K562 (cell line): Measurements from ENCODE around the gene LRRK1. TPM values are rescaled to one million over a fixed set of nuclear protein-coding genes. Genes with fewer than 3 reads are reported as not detected.
A peak's percentile ranks its signal among the peaks of the same experiment; 100 is the strongest.

ENCODE experiments used
- CEBPG ChIP-seq, 3 experiments: fragments of 200-800 bp in 1 of 3; sonication (Bioruptor generic) in 1 of 3; sonication (generic) in 1 of 3; formaldehyde crosslinking in 1 of 3; IDR thresholded peaks in 2 of 3; conservative IDR thresholded peaks in 1 of 3; 2 replicates each; pipeline versions ENCODE4 v1.6.1 to v1.8.0; 2016 to 2022; ENCODE audit warnings: missing compliant biosample characterization in 2 of 3, missing genetic modification characterization in 2 of 3, mild to moderate bottlenecking in 1 of 3, missing genetic modification reagents in 1 of 3
- CHD1 ChIP-seq: fragments of 200-600 bp; sonication (generic); IDR thresholded peaks from one replicate; pipeline ENCODE4 v1.6.1; 2012; ENCODE audit warnings: mild to moderate bottlenecking, moderate library complexity, low read length, inconsistent platforms
- CTCFL ChIP-seq: IDR thresholded peaks from 2 replicates; pipeline ENCODE4 v1.6.1; 2011; ENCODE audit warnings: borderline replicate concordance, low read depth, mild to moderate bottlenecking, moderate library complexity, low read length; ENCODE audit not compliant: insufficient read depth, poor library complexity, severe bottlenecking
- DLX4 ChIP-seq: fragments of 250-450 bp; sonication (Bioruptor Pico); IDR thresholded peaks from 2 replicates; pipeline ENCODE4 v1.6.1; 2021; ENCODE audit warnings: mild to moderate bottlenecking
- ELK3 ChIP-seq: fragments of 450-650 bp; formaldehyde crosslinking; IDR thresholded peaks from 2 replicates; pipeline ENCODE4 v1.4.0; 2020; ENCODE audit warnings: mild to moderate bottlenecking
- FOXJ2 ChIP-seq: fragments of 200-800 bp; sonication (Bioruptor generic); IDR thresholded peaks from 2 replicates; pipeline ENCODE4 v1.6.1; 2016; ENCODE audit warnings: missing genetic modification characterization, missing compliant biosample characterization
- MBD2 ChIP-seq: sonication (generic); IDR thresholded peaks from 2 replicates; pipeline ENCODE4 v1.6.1; 2016; ENCODE audit warnings: low read depth, borderline replicate concordance
- PTBP1 ChIP-seq: fragments of 200-400 bp; formaldehyde crosslinking; IDR thresholded peaks from 2 replicates; pipeline ENCODE4 v1.6.1; 2017; ENCODE audit warnings: low read depth, low read length
- REST ChIP-seq, 2 experiments: fragments of 450-650 bp; formaldehyde crosslinking in 1 of 2; IDR thresholded peaks; 2 replicates each; pipeline versions ENCODE4 v1.4.0 to v1.6.1; 2014 to 2020; ENCODE audit warnings: mild to moderate bottlenecking in 2 of 2, borderline replicate concordance in 1 of 2, low read depth in 1 of 2
- SMAD1 ChIP-seq: fragments of 150-350 bp; IDR thresholded peaks from 2 replicates; pipeline ENCODE4 v1.6.1; 2014; ENCODE audit warnings: low read length, low read depth; ENCODE audit not compliant: partially characterized antibody
- SRSF3 ChIP-seq: fragments of 200-400 bp; formaldehyde crosslinking; IDR thresholded peaks from 2 replicates; pipeline ENCODE4 v1.6.1; 2016; ENCODE audit warnings: mild to moderate bottlenecking, low read length, moderate library complexity; ENCODE audit not compliant: insufficient read depth
- ZNF12 ChIP-seq: sonication (generic); formaldehyde crosslinking; IDR thresholded peaks from 2 replicates; pipeline ENCODE4 v1.4.0; 2020; ENCODE audit warnings: mild to moderate bottlenecking, missing genetic modification reagents
- ZNF551 ChIP-seq: fragments of 250-450 bp; sonication (Bioruptor Pico); IDR thresholded peaks from 2 replicates; pipeline ENCODE4 v1.5.0; 2021; ENCODE audit warnings: mild to moderate bottlenecking, moderate library complexity
- polyA plus RNA-seq, 8 experiments: library from polyadenylated mRNA; depleted of rRNA in 4 of 8; stranded (reverse) in 5 of 8; unstranded in 3 of 8; fragments of >200 nt; fragmentation: Nextera tagmentation in 2 of 8; fragmentation: Illumina TruSeq in 1 of 8; extraction: Ambion mirVana in 2 of 8; extraction: Trizol in 1 of 8; gene quantifications; 2 replicates each; pipeline versions ENCODE4 v1.2.1 to v1.2.3, GENCODE V29; 2011 to 2014; ENCODE audit warnings: inconsistent platforms in 1 of 8, missing spikeins in 1 of 8
- total RNA-seq, 7 experiments: library from RNA; depleted of rRNA in 6 of 7; stranded (reverse); fragments of >200 nt in 6 of 7; fragmentation: Illumina TruSeq in 2 of 7; extraction: Trizol in 2 of 7; gene quantifications; 2 replicates each; pipeline versions ENCODE4 v1.2.1 to v1.2.3, GENCODE V29; 2011 to 2021; ENCODE audit warnings: low replicate concordance in 1 of 7

Gene LRRK1
- total and polyA plus RNA-seq, 9 of the 15 experiments (the other 6 are each of a cell fraction or from before 2014, with no cell fraction given), result 0.01 to 1.5 (median 0.11) TPM

GRCh38 chr15:101008158-101009139 lies 89.3 kb downstream of the LRRK1 start (continued):
- TF ChIP-seq CHD1 (no peak), ELK3 (CRISPR knock-in tag) (no peak), PTBP1 (no peak), SRSF3 (no peak), CEBPG (CRISPR knock-in tag; IDR thresholded peaks at IDR 0.05) (no peak), CEBPG (tag; conservative IDR thresholded peaks at IDR 0.05 in 1 of 2, IDR thresholded peaks at IDR 0.05 in 1 of 2) (no peak), ZNF551 (CRISPR knock-in tag) (no peak), SMAD1 (no peak), FOXJ2 (tag) (no peak), REST (IDR thresholded peaks at IDR 0.05; ENCODE audit: borderline replicate concordance) (peak; percentile 7; the same call in 1 of the 2 replicates), REST (CRISPR knock-in tag; IDR thresholded peaks at IDR 0.05; ENCODE audit: low read depth) (0 out of 2 replicates have a peak, but pooled peaks have one; percentile 69), ZNF12 (CRISPR knock-in tag) (peak; percentile 36; the same call in 1 of the 2 replicates), MBD2 (no peak), DLX4 (no peak), CTCFL (peak; percentile 8)
